Measurements from ENCODE around the gene AGTR1.

Gene AGTR1

GRCh38 chr3:148790851-148791735 lies 93.4 kb downstream of the AGTR1 start:
- ChIA-PET CTCF (interaction anchor here (1.1 kb wide), 1 partner anchor 8 kb away, joined by 3 read pairs; no protein-coding TSS in a partner anchor), POLR2A (no interaction called here)
- no peak for DNase-seq (ENCODE audit: extremely low spot score)
- no peak for TF ChIP-seq CTCF (IDR thresholded peaks at IDR 0.05; ENCODE audit: control extremely low read depth, extremely low read depth, low read depth, missing control alignments)

GRCh38 chr3:148791920-148792319 lies 94.2 kb downstream of the AGTR1 start:
- ChIA-PET CTCF (no interaction called here), POLR2A (no interaction called here)

GRCh38 chr3:148792516-148792915 lies 94.8 kb downstream of the AGTR1 start:
- DNase-seq (ENCODE audit: extremely low spot score): no peak
- POLR2A ChIA-PET: no interaction called here
- CTCF ChIA-PET: no interaction called here
- no peak for TF ChIP-seq CTCF (IDR thresholded peaks at IDR 0.05; ENCODE audit: control extremely low read depth, extremely low read depth, low read depth, missing control alignments)

More at GRCh38 chr3:148791920-148792319, 94.2 kb downstream of the AGTR1 start:
- DNase-seq (ENCODE audit: extremely low spot score): no peak
- no peak for TF ChIP-seq CTCF (IDR thresholded peaks at IDR 0.05; ENCODE audit: control extremely low read depth, extremely low read depth, low read depth, missing control alignments)
